ENCODE results near the gene ARHGAP11A.

Gene ARHGAP11A

GRCh38 chr15:32657198-32657883, 42.0 kb downstream of the ARHGAP11A start:
- no peak for DNase-seq

GRCh38 chr15:32657941-32658340, 42.6 kb downstream of the ARHGAP11A start:
- no peak for DNase-seq

GRCh38 chr15:32659340-32660155, 44.2 kb downstream of the ARHGAP11A start:
- no peak for DNase-seq

GRCh38 chr15:32663671-32664070, 48.4 kb downstream of the ARHGAP11A start:
- DNase-seq, result no peak

DNA sequence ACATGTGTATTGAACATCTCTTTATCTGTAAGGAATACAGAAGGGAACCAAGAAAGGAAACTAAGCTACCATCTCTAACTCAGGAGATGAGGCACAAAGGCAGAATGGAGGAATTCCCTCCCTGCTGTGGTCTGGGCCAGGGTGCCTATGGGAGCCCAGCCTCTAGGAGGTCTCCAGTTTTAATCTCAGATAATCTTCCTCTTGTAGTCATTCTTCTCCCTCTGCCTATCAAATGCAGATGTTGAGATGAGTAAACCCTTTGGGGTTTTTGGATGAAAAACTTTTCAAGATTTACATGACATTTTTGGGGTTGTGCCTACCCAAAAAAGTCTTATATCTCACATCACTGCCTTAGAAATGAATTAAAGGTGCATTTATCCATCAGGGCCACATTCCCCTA, 49.5 kb downstream of the ARHGAP11A start:
- DNase-seq, result no peak

- DNase-seq, result no peak
Observed at GRCh38 chr15:32667321-32667720, 52.0 kb downstream of the ARHGAP11A start.

DNA sequence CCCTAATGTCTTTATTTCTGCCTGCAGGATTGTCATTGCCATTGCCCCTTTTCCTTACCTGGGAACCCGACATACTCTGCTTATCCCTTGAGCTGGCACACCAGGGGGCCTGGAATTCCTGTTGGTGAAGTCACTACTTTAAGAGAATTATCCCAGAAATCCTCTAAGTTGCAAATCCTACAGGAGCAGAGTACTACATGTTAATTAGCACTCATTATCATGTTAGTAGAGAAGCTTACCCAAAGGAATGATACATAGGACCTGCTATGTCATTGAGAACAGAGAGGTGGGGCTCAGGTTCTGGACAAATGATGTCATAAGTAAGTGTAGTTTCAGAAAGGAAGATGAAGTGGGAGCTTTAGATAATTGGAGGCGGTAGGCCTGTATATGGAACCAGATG, 53.6 kb downstream of the ARHGAP11A start:
- DNase-seq, result no peak

- no peak for DNase-seq
Observed at GRCh38 chr15:32669896-32670611, 54.8 kb downstream of the ARHGAP11A start.

DNA sequence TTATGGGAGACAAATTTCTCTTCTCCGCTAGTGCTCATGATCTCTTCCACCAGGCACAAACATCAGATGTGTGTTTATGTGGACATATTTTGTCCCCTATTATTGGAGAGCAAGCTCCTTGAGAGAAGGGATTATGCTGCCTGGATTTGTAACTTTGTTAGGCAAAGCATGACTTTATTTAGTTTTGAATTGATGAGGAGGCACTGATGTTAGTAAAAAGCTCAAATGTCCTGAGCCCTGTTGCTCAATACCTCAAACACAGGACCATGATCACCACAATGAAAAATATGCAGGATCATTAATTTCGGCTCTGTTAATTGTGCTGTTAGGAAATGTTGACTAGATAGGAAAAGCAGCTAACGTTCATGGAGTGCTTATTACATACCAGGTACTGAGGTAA, 55.3 kb downstream of the ARHGAP11A start:
- no peak for DNase-seq

GRCh38 chr15:32671339-32672325, 56.3 kb downstream of the ARHGAP11A start:
- no peak for DNase-seq

GRCh38 chr15:32674681-32675080, 59.4 kb downstream of the ARHGAP11A start:
- no peak for DNase-seq

DNA sequence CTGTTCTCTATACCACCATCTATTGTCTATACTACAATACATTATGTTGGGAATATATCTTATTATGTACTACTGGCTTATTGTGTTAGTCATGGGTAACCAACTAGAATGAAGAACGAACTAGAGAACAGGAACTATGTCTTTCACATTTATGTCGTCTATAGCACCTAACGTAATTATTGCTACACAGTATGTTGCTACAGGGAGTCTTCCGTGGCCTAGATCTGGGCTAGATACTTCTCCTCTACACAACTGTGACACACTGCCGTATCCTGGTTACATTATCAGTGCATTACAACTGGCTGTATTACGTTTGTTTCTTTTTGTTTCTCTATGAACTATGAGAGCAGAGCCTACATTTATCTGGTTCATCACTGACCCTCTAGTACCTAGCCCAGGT, 60.2 kb downstream of the ARHGAP11A start:
- no peak for DNase-seq

DNA sequence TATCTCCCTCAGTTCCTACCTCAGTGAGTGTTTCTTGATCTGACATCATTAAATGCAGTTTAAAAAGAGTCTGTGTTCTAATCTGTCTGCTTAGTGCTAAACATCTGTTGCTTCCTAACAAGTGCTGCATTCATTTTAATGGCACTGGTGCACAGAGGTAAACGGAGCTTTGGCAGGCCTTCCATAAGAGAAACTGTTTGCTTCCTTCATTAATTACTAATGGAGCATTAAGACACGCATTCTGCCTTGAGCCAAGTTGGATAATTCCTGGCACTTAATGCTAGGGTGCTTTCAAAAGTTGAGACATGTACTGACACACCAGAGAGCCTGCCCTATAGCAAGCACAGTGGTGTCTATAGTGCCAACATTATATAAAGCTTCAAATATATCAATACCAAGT, 60.9 kb downstream of the ARHGAP11A start:
- DNase-seq, result no peak

DNA sequence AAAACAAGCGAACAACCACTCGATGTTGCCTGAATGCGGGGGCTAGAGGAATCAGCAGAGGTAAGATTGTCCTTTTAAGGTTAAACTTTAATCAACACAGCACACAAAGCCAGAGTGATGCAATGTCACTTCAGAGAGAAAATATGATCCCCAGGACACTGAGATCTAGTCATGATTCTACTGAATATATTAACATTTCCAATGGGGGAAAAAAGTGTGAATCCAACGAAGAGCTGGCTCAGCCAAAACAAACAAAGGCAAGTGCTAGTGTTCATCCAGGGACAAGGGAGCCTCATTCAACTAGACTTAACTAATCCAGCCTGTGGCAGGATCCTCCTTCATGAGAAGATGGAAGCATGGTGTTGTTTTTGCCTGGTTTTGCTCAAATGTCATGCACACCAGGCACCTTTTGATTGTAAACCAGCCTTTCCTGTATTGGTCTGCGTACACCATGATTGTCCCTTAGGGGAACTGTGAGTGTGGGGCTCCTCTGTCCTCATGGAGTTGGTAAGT, 62.0 kb downstream of the ARHGAP11A start:
- no peak for DNase-seq

DNA sequence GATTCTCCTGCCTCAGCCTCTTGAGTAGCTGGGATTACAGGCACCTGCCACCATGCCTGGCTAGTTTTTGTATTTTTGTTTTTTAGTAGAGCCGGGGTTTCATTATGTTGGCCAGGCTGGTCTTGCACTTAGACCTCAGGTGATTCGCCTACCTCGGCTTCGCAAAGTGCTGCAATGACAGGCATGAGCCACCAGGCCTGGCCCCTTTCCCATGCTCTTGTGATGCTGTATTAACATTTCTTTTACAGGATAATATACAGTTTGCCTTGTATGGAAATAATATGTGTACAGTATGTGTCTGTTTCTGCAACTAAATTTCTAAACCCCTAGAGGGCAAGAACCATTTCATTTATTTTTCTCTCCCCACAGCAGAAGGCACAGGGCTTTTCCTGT, 64.0 kb downstream of the ARHGAP11A start:
- no peak for DNase-seq

DNA sequence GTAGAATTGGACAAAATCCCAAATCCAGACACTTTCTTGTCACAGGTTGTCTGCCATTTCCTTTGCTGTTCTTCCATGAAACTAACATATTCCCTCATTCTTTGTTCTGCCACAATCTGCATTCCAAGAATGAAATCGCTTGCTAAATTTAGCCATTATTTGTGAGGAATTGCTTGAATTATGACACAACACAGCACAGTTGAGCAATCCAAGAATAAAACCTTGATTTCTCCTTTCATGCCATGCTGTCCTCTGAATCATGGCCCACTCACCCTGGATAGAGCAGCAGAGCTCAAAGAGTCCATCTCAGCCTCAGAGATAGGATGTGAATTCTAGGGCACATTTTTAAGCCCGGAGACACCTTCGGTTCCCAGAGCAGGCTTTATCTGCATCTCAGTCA, 67.3 kb downstream of the ARHGAP11A start:
- DNase-seq, result no peak

GRCh38 chr15:32682977-32683630, 67.8 kb downstream of the ARHGAP11A start:
- no peak for DNase-seq

DNA sequence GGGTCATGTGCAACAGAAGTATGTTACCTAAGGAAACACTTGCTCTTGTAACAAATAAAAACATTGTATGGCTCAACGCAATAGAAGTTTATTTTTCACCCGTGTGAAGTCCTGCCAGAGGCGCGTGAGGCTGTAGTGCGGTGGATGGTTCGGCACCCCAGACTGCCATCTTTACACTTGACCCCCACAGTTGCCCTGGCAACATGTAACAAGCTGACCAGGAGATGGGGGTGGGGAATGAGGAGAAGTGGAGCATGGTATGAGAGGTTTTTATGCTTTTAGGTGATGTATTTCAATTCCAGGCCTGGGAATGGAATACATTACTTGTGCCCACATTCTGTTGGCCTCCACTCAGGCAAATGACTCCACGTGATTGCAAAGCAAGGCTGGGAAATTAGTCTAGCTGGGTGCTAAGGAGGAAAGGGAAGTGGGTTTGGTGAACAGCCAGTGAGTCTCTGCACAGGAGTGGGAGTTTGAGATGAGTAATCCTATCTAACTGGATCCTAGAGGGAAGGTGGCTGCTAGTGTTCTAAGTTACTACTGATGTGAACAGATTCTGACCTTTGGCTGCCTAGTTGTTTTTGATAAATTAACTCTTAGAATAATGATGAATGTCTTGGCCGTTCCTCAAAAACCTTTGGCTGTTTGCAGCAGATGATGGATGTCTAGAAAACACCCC, 68.7 kb downstream of the ARHGAP11A start:
- DNase-seq, result no peak

DNA sequence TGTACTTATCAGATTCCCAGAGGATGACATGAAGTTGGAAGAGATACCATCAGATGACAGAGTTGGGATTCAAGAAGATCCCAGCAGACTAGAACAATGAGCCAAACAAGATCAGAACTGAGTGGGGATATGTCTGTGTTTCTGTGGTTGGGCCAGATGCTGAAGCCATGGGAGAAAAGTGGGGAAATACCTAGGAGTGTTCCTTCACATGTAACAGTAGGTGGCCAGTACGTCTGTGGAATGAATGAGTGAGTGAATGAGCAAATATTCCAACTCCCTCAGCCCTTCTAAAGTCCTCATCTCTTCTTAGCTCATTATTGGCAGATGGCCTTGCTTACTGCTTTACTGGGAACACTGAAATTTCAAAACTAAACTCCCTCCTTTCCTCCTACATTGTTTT, 70.3 kb downstream of the ARHGAP11A start:
- no peak for DNase-seq

GRCh38 chr15:32687556-32687955, 72.3 kb downstream of the ARHGAP11A start:
- DNase-seq, result no peak

- DNase-seq, result no peak
Observed at GRCh38 chr15:32688151-32688639, 72.9 kb downstream of the ARHGAP11A start.

Data from activated CD4-positive, alpha-beta T cell treated with anti-CD3 and anti-CD28 coated beads, Interleukin-2, amount 50 U/mL, for 1 hour (primary cell).